GM18526 (cell line): Measurements from ENCODE around the gene TMEM233.
A peak's percentile ranks its signal among the peaks of the same experiment; 100 is the strongest.

Experiments
- POLR2A ChIP-seq: IDR thresholded peaks from 3 replicates; pipeline ENCODE4 v1.6.1; 2011; ENCODE audit not compliant: insufficient read length; ENCODE audit errors: extremely low read depth

TMEM233 gene

DNA sequence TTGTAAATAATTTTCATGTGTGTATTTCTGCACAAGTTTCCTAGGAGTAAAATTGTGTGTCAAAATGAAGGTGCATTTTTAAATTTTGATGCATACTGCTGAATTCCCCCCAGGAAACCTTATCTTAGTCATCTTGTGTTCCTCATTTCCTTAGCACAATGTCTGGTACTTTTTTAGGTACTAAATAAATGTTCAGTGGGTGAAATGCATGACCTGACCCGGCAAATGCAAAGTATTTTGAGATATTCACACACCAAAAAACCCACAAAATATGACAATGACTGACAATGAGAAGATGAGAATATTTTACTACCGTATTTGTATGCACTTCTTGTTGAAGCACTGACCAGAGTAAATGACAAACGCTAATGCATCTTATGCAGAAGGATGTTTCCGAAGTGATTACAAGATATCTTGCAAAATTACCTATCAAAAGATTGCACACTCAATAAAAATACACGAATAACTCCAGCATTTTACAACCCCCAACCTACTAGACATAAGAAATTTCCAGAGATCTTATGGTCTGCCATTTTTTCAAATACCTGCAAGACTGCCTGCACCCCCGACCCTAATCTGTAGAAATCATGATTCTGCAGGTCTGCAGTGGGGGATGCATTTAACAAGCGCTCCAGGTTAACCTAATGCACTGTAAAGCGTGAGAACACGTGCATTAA is 73.5 kb downstream of the TMEM233 start:
- TF ChIP-seq POLR2A: no peak

DNA sequence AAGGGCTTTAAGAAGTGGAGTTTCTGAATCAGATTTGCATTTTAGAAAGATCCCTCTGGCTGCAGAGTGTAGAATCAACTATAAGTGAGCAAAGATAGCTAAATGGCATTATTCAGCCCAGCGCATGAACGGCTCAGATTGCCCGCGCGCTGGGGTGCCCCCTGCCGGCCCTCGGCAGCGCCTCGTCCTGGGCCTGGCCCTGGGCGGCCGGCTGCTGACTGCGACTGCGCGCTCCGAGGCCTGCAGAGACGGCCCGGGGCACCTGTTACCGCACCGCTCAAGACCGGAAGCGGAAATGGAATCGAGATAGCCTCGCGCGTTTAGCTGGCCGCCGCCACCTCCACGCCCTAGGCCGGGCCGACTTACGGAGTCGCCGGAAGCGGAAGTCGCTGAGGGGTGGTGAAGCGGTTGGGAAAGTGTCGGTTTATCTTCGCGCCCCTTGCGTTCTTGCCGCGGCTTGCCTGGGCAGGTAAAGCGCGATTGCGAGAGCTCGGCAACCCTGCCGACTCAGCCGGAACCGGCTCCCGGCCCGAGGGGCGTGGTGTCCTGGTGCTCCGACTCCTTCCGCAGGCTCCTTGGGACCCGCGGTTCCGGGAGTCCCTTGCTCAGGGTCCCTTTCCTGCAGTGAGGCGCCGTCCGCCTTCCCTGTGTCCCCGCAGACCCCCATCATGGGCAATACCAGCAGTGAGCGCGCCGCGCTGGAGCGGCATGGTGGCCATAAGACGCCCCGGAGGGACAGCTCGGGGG is 74.2 kb downstream of the TMEM233 start, which contains the start of gene PRKAB1:
TSS of gene PRKAB1 (plus strand) at position 557 of the 747 bp plus-strand sequence. CDS start at position 669, 112 bp downstream.
- TF ChIP-seq POLR2A: peak; percentile 90

DNA sequence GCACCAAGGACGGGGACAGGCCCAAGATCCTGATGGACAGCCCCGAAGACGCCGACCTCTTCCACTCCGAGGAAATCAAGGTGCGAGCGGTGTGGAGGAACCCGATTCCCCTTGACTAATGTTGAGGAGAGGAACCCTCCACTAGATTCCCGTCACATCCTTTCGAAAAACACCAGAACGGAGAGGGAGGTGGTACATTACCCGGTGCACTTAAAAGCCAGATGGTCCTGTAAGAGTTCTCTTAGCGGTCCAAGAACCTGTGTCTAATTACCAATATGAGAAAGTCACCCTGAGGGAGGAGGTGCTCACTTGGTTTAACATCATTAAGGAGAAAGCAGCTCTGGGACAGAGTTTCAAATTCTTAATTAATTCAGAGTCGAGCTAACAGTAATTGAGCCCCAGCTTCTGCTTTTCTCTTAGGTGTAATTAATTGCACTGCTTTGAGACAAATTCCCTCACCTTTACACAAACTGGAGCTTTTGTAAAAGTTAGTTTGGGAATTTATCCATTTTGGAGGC is 74.8 kb downstream of the TMEM233 start:
- no peak for TF ChIP-seq POLR2A

DNA sequence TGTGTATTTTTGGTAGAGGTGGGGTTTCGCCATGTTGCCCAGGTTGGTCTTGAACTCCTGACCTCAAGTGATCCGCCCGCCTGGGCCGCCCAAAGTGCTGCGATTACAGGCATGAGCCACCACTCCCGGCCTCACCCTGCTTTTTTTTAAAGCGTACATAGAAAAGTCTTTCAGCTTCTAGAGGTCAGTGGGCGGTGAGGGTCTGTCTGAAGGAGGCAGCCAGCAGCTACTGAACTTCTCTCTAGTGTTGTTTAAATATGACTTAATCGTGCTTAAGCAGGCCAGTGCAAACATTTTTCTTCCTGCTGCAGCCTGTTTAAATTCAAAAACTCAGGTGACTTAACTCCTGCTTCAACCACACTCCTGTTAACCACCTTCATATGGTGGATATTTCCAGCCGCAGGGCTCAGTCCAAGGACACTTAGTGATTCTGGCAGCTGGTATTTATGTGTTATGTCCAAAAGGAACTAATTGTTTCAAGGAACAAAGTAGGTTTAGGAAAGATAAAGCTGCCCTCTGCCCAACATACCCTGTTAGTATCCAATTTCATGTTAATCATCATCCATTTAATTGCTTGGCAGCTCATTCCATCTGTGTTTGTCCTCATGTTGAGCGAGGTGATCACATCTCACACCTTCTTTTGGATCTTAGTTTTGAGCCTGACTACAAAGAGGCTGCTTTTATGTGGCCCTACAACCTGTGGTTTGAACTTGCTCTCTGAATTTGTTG is 76.3 kb downstream of the TMEM233 start:
- no peak for TF ChIP-seq POLR2A

DNA sequence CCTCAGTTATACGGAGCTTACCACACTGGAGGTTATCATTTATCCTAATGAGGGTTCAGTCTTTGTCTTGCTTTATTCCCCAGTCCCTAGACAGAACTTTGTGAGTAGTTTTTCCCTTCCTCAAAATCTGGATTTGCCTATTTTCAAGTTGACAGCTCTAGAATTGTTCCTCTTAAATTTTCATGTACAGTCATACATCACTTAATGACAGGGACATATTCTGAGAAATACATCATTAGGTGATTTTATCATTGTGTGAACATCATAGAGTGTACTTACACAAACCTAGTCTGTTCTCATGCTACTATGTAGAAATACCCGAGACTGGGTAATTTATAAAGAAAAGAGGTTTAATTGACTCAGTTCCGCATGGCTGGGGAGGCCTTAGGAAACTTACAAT is 77.5 kb downstream of the TMEM233 start:
- no peak for TF ChIP-seq POLR2A

DNA sequence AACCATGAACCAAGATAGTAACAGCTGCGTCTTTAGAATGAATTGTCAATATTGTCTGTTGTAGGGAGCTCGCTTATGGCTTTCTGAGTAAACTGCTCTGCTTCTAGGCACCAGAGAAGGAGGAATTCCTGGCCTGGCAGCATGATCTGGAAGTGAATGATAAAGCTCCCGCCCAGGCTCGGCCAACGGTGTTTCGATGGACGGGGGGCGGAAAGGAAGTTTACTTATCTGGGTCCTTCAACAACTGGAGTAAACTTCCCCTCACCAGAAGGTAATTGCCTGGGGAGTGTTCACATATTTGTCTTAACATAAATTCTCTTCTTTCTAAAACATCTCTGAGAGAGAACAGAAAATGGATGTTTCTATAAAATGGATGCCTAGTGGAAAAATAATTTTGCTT is 78.6 kb downstream of the TMEM233 start:
- no peak for TF ChIP-seq POLR2A

DNA sequence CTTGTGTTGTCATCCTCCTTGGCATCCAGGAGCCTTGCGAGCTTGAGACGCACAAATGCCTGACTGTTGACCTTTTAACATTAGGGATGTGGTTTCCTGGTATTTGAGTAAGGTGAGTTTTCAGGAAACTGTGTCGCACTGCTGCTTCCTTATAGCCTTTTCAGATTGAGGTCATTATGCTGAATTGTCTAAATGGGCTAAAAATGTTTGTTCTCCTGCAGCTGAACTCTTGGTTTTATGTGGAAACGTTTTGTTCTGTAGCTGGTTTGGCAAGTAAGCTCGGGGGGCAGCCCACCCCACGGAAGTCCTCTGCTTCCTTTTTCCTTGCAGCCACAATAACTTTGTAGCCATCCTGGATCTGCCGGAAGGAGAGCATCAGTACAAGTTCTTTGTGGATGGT is 80.1 kb downstream of the TMEM233 start:
- no peak for TF ChIP-seq POLR2A

DNA sequence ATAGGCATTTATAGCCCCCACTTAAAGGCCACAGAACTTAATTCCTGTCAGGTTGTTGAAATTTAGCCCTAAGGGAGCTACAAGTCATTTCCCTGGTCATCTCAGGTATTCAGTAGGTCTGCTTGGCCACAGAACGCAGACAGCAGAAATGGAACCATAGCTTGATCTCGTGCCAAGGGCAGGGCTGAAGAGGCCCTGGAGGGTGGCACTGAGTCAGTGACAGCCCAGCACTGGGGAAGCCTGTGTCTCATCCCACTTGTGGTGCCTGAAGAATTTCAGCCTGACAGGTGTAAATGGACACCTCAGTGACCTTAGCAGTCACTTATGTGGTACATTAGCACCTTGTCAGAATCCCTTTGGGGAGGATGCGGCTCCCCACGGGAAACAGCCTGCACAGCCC is 81.0 kb downstream of the TMEM233 start:
- TF ChIP-seq POLR2A: no peak

DNA sequence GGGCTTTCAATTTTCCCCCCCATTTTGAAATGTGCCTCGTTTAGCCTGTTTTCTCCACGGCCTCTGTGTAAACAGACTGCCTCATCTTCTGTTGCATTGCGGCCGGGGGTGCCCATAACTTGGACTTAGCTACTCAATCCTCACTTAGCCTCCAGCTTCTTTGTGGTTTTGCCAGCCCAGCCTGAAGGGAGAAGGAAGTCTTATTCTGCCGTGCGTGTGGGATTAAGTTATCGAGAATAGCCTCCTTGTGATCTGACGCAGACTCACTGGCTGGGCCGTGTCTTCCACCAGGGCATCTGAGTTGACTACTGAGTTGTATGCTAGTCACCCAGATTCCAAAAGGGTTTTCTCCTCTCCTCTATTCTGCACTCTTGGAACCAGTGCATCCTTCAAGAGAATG is 82.4 kb downstream of the TMEM233 start:
- no peak for TF ChIP-seq POLR2A

DNA sequence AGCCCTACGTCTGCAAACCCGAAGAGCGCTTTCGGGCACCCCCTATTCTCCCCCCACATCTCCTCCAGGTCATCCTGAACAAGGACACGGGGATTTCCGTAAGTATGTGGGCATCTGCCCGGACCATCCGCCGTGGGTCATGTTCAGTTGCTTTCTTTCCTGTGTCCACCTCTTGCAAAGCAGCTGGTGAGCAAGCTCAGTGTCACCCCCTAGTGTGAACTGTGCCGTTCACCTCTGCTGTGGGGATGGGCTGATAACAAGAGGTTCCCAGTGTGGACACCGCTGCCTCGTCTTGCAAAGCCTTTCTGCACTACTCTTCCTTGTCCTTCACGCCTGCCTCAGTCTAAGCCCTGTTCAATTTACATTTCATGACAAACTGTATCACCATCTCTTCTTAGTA is 83.0 kb downstream of the TMEM233 start:
- TF ChIP-seq POLR2A: no peak

DNA sequence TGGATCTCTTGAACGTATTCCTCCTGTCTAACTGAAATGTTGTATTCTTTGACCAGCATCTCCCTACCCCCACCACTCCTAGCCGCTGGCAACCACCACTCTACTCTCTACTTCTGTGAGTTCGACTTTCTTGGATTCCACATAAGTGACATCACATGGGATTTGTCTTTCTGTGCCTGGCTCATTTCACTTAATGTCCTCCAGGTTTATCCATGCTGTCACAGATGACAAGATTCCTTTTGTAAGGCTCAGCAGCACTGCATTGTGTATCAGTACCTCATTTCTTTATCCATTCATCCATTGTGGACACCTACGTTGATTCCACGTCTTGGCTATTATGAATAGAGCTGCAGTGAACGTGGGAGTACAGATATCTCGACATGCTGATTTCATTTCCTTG is 84.9 kb downstream of the TMEM233 start:
- TF ChIP-seq POLR2A: no peak

DNA sequence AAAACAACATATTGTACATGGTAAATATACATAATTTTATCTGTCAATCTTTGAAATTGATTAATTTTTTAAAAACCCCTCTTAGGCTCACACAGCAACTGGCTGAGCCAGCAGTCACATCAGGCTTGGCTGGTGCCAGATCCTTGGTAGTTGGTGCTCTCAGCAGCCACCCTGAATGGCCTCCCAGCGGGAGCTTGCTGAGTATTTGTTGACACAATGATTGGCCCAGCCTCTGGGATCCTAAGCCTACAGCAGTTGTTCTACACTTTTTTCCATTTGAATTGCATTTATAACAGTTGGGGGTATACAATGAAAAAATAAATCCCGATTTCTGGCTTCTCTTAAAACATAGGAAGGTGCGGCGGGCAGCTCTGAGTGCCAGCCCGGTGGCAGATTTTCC is 85.5 kb downstream of the TMEM233 start:
- TF ChIP-seq POLR2A: no peak

DNA sequence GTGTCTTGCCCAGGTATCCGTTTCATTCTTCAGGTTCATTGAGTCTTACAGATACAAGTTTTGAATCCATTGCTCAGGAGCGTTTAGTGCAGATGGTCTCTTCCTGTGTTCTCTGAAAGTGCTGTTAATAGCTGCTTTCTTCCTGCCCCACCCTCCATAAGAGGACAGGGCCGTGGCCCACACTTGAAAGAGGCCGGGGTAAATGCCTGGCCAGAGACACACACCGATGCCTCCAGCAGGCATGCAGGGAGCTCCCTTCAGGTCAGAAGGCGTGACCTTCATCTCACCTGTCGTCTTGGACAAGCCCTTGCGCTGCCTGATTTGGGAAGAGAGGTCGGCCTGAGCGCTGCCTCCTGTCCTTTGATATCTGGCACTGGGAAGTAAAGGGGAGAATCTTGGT is 85.9 kb downstream of the TMEM233 start:
- no peak for TF ChIP-seq POLR2A

DNA sequence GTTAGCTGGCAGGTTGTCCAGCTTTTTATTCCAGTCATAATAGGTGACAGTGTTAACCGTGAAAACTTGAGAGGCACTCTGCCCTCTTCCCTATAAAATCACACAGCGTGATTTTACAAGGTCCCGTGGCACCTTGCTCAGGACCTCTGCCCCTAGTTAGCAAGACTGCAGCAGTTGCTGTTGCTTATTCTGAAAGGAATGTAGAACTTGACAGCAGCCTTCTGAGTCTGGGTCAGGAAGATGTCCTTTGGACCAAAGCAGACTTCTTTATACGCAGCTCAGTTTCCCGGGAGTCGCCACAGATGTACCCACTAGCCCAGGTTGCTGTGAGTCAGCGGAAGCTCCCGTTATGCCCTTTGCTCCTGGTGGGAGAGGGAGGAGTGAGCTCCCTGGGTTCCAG is 87.5 kb downstream of the TMEM233 start:
- no peak for TF ChIP-seq POLR2A

DNA sequence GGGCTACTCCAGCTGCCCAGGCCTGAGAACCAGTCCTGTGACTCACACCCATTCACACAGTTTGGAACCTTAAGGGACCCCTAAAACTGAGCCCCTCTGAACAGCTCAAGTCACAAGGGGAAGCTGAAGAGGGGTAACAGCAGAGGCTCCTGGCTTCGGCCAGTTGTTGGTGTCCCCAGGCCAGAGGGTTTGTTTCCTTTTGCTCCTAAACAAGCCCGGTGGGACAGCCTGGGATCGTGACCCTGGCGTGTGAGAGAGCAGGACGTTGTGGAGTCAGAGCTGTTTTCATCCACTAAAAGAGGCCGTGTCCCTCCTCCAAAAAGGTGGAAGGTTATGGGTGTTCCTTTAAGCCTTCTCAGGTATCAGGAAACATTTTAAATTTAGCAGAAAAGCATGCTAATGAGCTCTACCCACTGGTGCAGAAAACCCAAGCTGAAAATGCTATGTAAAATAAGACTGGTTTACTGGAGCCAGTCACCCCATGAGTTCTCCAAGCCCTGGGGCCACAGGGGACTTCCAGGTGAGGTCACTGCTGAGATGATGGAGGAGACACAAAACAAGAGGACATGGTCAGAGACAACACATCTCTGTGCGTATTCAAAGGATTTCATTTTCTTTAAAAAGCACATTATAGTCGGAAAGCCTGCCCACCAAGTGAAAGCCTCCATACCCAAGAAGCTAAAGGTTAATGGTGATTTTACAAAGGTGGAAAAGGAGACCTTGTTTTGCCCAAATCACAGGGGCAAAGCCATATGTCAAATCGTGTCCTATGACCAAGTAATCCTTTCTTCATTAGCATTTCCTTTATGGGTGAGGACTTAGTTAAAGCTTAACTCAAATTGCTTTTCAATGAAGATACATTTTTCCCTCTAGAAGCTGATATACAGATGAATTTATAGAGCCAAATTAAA is 88.4 kb downstream of the TMEM233 start:
- no peak for TF ChIP-seq POLR2A

DNA sequence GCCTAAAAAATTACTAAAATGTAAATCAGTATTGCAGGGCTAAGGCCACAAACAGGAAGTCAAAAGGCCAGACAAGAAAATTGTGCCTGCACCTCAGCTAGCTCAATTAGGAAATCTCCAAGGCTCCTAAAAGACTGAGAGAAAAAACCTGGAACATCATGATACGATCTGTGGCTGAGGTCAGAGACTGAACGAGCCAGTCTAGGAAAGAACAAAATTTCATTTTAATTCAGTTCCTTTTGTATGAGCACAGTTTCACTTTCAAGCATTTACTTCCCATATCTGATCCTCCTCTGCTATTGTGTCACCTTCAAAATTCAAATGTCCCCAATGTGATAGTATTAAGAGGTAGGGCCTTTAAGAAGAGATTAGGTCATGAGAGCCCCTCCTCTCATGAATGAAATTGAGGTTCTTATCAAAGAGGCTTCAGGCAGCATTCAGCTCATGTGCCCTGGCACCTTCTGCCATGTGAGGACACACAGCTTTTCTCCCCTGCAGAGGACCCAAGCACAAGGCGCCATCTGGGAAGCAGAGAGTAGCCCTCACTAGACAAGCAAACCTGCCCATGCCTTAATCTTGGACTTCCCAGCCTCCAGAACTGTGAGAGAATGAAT is 89.2 kb downstream of the TMEM233 start:
- no peak for TF ChIP-seq POLR2A
